GM19238 (cell line): ENCODE results near the gene STK25.
"Not testable (repeated sequence)": the region's sequence is repeated elsewhere in the genome, so short reads cannot be mapped to it uniquely, and the experiment has no call there.

ENCODE experiments used
- DNase-seq: peaks from one replicate; pipeline ENCODE4 v3.0.0; 2011; ENCODE audit warnings: low spot score; ENCODE audit not compliant: insufficient read length

Gene STK25

DNA sequence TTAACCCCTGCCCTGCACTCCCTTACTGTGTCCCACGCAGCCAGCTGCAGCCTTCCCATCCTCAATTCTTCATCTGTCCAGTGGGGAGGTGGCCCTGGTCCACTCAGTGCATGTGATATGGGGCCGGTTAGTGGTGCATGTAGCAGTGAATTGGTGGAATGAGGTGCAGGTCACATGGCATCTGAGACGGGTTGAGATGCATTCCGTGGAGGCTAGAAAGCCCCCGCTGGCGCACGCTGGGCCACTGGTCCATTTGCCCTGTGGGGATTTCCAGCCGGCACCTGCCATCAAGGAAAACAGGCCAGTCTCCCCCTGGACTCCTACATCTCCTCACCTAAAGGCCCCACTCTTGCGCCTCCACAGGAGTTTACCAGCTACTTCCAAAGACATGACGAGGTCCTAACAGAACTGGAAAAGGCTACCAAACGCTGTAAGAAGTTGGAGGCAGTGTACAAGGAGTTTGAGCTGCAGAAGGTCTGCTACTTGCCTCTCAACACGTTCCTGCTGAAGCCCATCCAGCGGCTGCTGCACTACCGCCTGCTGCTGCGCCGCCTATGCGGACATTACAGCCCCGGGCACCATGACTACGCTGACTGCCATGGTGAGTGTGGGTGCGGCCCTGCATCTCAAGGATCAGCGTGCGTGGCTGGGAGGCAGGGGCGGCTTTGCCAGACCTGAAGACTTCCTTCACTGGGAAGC, 40.5 kb downstream of the STK25 start:
- no peak for DNase-seq

GRCh38 chr2:241466230-241466629, 42.2 kb downstream of the STK25 start:
- DNase-seq = no peak

DNA sequence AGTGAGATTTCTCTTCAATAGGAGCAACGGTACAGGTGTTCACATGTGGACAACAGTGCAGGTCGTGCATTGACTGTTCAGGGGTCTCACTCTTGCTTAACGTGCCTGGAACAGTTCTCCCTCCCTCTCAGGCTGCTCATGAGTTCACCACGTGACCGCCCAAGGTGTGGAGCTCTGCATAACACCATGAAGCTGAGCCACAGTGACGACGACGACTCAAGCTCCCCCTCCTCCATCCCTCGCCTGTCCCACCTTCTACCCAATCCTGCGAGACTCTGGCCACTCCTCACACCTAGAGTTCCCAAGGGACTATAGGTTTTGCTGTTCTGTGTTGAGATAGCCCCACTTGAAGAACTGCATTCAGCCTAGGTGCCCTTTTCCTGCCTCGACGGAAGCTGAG, 42.8 kb downstream of the STK25 start:
- DNase-seq = no peak

DNA sequence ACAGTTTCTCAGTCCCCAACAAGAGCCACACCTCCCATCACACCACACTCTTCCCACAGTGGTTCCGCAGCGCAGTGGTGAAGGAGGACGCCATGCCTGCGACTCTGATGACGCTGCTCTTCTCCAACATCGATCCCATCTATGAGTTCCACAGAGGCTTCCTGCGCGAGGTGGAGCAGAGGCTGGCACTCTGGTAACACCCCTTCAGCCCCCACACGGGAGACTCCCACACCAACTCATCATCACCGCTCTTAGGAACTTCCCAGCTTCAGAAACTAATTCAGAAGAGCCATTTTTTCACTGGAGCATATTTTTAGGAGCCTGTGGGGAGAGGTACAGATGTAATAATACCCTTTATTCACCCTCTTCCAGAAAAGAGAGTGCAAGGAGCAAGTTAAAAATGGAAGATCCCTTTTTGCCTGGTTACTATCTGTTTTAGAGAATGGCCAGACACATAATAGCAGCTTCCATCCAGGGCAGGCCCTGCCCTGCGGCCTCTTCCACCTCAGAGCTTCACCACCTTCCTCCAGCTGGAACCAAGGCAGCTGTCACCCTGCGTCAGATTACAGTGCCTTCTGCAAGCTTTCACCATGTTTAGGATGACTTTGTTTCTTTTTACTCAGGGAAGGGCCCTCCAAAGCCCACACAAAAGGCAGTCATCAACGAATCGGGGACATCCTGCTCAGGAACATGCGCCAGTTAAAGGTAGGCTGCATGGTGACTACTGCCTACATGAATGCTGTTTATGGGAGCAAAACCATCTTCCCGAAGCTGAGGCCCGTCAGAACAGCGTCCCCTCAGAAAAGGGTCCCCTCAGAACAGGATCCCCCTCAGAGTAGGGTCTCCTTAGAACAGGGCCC, 44.9 kb downstream of the STK25 start:
- DNase-seq = no peak

DNA sequence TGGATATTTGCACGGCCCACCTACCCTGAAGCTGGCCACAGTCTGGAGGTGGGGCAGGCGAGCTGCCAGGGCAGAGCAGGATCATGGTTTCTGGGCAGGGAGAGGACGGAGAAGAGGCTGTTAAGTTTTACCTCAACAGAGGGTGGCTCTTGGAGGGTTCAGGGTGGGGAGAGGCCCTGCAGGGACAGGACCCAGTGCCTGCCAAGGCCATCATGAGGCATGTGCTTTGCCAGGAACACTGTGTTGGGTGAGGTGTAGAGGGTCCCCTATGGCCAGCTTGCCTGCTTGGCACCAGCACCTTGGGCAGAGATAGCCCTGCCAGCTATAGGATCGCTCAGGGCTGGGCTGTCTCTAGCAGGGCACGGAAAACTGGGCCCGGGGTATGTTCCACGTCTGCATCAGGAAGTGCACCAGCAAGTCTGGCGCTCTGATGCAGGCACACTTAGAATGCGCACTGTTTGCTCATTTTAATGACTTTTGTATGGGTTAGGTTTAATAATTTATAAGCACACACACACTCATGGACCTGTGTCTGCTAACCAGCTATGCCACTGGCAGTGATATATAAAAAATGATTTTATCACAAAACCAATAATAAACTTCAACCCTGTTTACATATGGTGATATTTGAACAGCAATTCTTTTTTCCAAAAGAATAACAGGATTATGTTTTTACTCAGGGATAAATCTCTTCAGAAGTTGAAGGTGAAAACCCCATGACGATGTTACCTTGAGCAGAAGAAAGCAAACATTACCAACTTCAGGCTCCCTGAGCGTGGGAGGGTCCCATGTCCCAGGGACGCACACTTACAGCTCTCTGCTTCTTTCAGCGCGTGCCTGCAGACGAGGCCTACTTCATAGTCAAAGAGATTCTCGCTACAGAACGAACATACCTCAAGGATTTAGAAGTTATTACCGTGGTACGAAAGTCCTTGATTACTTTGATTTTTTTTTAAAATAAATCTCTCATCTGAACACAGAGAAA, 46.4 kb downstream of the STK25 start:
- DNase-seq = no peak

- no peak for DNase-seq
These were observed 47.8 kb downstream of the STK25 start for GRCh38 chr2:241460631-241461030.

DNA sequence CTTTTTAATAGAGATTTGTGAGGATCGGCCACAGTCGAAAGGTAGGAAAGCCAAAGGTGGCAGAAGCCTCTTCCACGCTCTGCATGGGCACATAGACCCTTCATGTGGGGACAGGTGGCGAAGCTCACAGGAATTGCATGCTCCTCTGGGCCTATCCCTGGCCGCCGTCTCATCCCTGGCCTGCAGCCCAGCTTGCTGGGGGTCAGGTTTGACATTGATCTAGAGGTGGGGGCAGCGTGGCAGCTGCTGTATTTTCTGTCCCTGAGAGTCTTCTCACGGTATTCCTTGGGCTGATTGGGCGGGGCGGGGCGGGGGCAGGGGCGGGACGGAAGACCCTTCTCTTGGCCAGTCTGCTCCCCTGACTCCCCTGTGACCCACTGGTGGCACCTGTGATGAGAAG, 48.9 kb downstream of the STK25 start:
- DNase-seq = no peak

- no peak for DNase-seq
These were observed 49.7 kb downstream of the STK25 start for GRCh38 chr2:241458687-241459086.

DNA sequence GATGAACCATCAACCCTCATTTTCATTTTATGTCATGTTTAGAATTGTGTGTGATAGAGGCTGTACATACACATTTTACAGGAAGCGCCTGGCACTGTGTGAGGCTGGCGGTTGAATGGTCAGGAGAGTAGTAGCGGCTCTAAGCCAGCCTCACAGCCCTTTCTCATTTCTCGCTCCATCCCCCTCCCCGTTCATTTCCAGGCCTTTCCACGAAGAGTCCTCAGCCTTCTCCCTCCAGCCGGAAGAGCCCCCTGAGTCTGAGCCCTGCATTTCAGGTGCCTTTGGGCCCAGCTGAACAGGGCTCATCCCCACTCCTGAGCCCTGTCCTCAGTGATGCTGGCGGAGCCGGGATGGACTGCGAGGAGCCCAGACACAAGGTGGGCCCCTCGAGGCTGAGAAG, 51.8 kb downstream of the STK25 start:
- no peak for DNase-seq

DNA sequence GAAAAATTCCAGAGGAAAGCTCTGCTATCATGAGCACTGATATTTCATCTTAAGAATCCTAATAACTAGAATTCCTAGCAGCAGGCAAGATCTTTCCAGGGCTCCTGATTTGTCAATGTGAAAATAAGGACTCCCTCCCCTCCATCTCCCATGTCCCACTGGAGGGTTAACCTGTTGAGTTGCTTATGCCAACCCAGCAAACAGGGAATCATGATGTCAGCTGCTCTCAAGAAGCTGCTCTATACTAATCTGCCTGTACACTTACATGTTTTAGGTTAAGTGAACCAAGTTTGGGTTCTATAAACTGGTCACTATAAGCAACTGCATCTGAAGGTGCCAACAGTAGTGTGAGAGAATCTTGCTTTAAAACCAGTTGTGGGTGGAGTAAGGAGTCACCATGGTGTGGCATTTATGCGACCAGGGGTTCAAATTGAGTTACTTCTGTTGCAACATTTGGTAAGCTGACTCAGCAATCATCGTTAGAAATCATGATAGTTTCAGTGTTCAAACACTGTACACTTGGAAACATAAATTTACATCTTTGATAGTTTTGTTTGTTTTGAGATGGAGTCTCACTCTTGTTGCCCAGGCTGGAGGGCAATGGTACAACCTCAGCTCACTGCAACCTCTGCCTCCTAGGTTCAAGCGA, 53.4 kb downstream of the STK25 start:
- no peak for DNase-seq

- not testable (repeated sequence) for DNase-seq
These were observed 54.5 kb downstream of the STK25 start for GRCh38 chr2:241453919-241454318.

DNA sequence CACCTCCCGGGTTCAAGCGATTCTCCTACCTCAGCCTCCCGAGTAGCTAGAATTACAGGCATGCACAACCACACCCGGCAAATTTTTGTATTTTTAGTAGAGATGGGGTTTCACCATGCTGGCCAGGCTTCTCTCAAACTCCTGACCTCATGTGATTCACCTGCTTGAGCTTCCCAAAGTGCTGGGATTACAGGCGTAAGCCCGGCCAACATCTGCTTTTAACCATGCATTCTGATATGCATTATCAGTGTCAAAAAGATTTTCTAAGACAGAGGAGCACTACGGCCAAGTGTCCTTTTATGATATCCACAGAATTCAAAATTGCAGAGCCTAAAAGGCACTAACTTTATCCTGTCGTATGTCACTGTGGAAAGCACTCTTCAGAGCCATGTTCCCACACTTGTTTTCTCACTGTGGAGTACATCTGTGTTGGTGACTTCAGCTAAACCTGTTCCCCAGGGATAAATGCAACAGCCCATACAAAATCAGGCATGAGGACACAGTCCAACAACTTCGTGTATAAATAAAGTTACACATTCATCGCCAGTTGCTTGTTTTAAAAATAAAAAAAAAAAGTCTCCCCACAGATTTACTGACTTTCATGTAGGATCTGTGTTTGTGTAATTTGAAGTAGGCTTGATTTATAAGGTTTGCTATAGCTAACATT, 56.4 kb downstream of the STK25 start:
- no peak for DNase-seq

DNA sequence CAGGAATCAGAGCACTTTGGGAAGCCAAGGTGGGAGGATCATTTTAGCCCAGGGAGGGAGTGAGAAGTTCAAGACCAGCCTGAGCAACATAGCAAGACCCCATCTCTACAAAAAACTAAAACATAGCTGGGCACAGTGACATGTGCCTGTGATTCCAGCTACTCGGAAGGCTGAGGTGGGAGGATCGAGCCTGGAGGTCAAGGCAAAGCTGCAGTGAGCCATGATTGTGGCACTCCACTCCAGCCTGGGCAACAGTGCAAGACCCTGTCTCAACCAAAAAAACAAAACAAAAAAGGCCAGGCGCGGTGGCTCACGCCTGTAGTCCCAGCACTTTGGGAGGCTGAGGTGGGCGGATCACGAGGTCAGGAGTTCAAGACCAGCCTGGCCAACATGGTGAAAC, 58.3 kb downstream of the STK25 start:
- not testable (repeated sequence) for DNase-seq

GRCh38 chr2:241445426-241445825, 63.0 kb downstream of the STK25 start:
- DNase-seq = no peak

DNA sequence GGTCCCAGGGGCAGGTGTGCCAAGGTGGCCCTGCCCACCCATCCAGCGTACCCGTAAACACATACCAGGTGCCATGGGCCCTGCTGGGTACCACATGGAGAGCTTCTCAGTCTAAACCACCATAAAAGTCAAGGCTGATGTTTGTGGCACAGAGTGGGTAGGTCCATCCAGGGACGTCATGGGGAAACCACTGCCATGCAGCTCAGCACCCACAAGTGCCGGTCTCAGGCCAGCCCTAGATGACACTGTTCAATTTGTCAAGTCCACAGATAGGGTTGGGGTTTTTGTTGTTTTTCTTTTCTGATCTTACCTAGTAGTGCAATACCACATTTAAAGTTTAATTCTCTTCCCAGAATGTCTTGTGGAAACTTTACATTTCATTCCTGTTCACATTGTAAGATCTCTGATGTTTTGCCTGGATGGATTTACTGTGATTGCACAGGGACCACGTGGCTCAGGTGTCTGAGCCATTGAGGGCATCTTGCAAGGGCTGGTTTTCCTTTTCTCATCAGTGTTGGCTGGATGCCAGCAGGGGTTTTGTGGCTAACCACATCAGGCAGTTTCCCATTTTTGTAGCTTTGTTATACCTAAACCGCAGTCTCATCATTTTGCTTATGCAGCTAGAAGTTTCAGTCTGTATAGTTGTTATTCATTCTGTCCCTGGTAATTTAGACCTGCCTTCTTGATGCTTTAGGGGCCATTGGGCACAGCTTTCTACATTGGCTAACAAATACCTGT, 64.7 kb downstream of the STK25 start:
- DNase-seq = no peak
